Keratinocyte (primary cell): ENCODE results near the gene ASTN2. TPM values are rescaled to one million over a fixed set of nuclear protein-coding genes. Genes with fewer than 3 reads are reported as not detected.

Source experiments
- DNase-seq: peaks from one replicate; pipeline ENCODE4 v3.0.0-alpha.2; 2011; ENCODE audit warnings: low read depth, missing footprints, low spot score
- FAIRE-seq: peaks from 2 replicates; lab custom pipeline; 2011; peaks lifted over from hg19 to GRCh38; lab: Jason Lieb, UNC
- H2AFZ ChIP-seq: 2 replicates; pipeline ENCODE4 v1.6.0; 2012; ENCODE audit warnings: low read length, control low read depth, inconsistent platforms; ENCODE audit not compliant: control insufficient read depth
- H3K27ac ChIP-seq: 2 replicates; pipeline ENCODE4 v1.5.1; 2011; ENCODE audit warnings: low read length; ENCODE audit not compliant: control insufficient read depth, insufficient read depth
- H3K27me3 ChIP-seq: 3 replicates; pipeline ENCODE4 v1.6.0; 2011; ENCODE audit warnings: low read length; ENCODE audit not compliant: control insufficient read depth, insufficient read depth; ENCODE audit errors: extremely low read depth
- H3K36me3 ChIP-seq, 2 experiments: 2 replicates in 1 of 2; 3 replicates in 1 of 2; pipeline ENCODE4 v1.5.1; 2011; ENCODE audit warnings: low read length in 2 of 2, mild to moderate bottlenecking in 1 of 2; ENCODE audit not compliant: control insufficient read depth in 2 of 2, insufficient read depth in 2 of 2; ENCODE audit errors: extremely low read depth in 1 of 2
- H3K4me1 ChIP-seq: 3 replicates; pipeline ENCODE4 v1.5.1; 2011; ENCODE audit warnings: low read length; ENCODE audit not compliant: control insufficient read depth, insufficient read depth; ENCODE audit errors: extremely low read depth
- H3K4me2 ChIP-seq: 3 replicates; pipeline ENCODE4 v1.6.0; 2011; ENCODE audit warnings: low read depth, low read length; ENCODE audit not compliant: control insufficient read depth, insufficient read depth; ENCODE audit errors: extremely low read depth
- H3K4me3 ChIP-seq, 3 experiments: fragments of 200-600 bp in 1 of 3; sonication (generic) in 1 of 3; 2 replicates in 2 of 3; 3 replicates in 1 of 3; pipeline ENCODE4 v1.5.1; 2011 to 2016; ENCODE audit warnings: low read length in 3 of 3, mild to moderate bottlenecking in 3 of 3, control low read depth in 2 of 3, inconsistent platforms in 1 of 3, low read depth in 1 of 3, mixed read lengths in 1 of 3, mixed run types in 1 of 3, moderate library complexity in 1 of 3; ENCODE audit not compliant: control insufficient read depth in 2 of 3, insufficient read depth in 2 of 3; ENCODE audit errors: extremely low read depth in 1 of 3
- H3K79me2 ChIP-seq: 2 replicates; pipeline ENCODE4 v1.6.0; 2012; ENCODE audit warnings: low read length; ENCODE audit not compliant: control insufficient read depth, insufficient read depth
- H3K9ac ChIP-seq: 3 replicates; pipeline ENCODE4 v1.6.0; 2011; ENCODE audit warnings: low read length; ENCODE audit not compliant: control insufficient read depth, insufficient read depth; ENCODE audit errors: extremely low read depth
- H3K9me1 ChIP-seq: 3 replicates; pipeline ENCODE4 v1.6.0; 2011; ENCODE audit warnings: low read length; ENCODE audit not compliant: control insufficient read depth, insufficient read depth; ENCODE audit errors: extremely low read depth
- H3K9me3 ChIP-seq: 2 replicates; pipeline ENCODE4 v1.5.1; 2012; ENCODE audit warnings: low read depth, low read length; ENCODE audit not compliant: control insufficient read depth
- H4K20me1 ChIP-seq: 3 replicates; pipeline ENCODE4 v1.6.0; 2011; ENCODE audit warnings: low read length; ENCODE audit not compliant: control insufficient read depth, insufficient read depth; ENCODE audit errors: extremely low read depth
- CTCF ChIP-seq, 3 experiments: IDR thresholded peaks in 1 of 3; conservative IDR thresholded peaks in 1 of 3; optimal IDR thresholded peaks in 1 of 3; 2 replicates in 2 of 3; 3 replicates in 1 of 3; pipeline versions ENCODE3 to v1.5.1; 2011; ENCODE audit warnings: low read length in 3 of 3, mild to moderate bottlenecking in 3 of 3, moderate library complexity in 2 of 3, control low read depth in 1 of 3, inconsistent platforms in 1 of 3; ENCODE audit not compliant: insufficient read depth in 2 of 3; ENCODE audit errors: extremely low read depth in 1 of 3
- EZH2 ChIP-seq: IDR thresholded peaks from one replicate; pipeline ENCODE4 v1.6.1; 2012; ENCODE audit warnings: inconsistent platforms, mild to moderate bottlenecking, low read length, moderate library complexity
- dilution Hi-C: fragments of 300-500 bp; cut with MboI; formaldehyde crosslinking; loops from one replicate; pipeline ENCODE4 v1.7.0; 2020; ENCODE audit warnings: low sequenced_read_pairs; ENCODE audit not compliant: extremely low pct_ligation_motif_present
- polyA plus RNA-seq, 5 experiments: library from polyadenylated mRNA; depleted of rRNA in 3 of 5; stranded (reverse) in 3 of 5; stranded (forward) in 1 of 5; unstranded in 1 of 5; fragments of >200 nt; gene quantifications; 1 replicate in 1 of 5; 2 replicates in 3 of 5; 3 replicates in 1 of 5; pipeline versions ENCODE4 v1.2.1 to v1.2.3, GENCODE V29; 2011 to 2012; ENCODE audit warnings: missing spikeins in 2 of 5, low read depth in 1 of 5, low replicate concordance in 1 of 5

The ASTN2 gene
- polyA plus RNA-seq, 1 donor (not counting 4 experiments of a cell fraction or from before 2014, with no cell fraction given) = 0.31 TPM

- H3K27me3 ChIP-seq = no peaks in the 10 kb centered on the region
- dilution Hi-C loops = no loop called here
- no peaks in the 10 kb centered on the region for H3K4me1 ChIP-seq
- no peaks in the 10 kb centered on the region for H3K36me3 ChIP-seq
- TF ChIP-seq CTCF (optimal IDR thresholded peaks at IDR 0.05 in 1 of 3, IDR thresholded peaks at IDR 0.05 in 1 of 3, conservative IDR thresholded peaks at IDR 0.05 in 1 of 3; ENCODE audit: extremely low read depth in 1 of 3, insufficient read depth in 2 of 3, low read length in 3 of 3) (no peak), EZH2 (no peak)
- no peaks in the 10 kb centered on the region for H3K79me2 ChIP-seq
- no peak overlapping the region for H3K27ac ChIP-seq
- H3K9me3 ChIP-seq = no peaks in the 10 kb centered on the region
- DNase-seq = no peak
- H3K4me2 ChIP-seq = no peak overlapping the region
- no peak overlapping the region for H3K9ac ChIP-seq
- H4K20me1 ChIP-seq = no peaks in the 10 kb centered on the region
- no peaks in the 10 kb centered on the region for H3K9me1 ChIP-seq
- H3K4me3 ChIP-seq = no peak overlapping the region
- no peak overlapping the region for H2AFZ ChIP-seq
- FAIRE-seq = no peak
These were observed 593.1 kb downstream of the ASTN2 start for GRCh38 chr9:116821633-116822229.

- H3K4me2 ChIP-seq = no peak overlapping the region
- no peaks in the 10 kb centered on the region for H3K9me3 ChIP-seq
- H3K27ac ChIP-seq = no peak overlapping the region
- H3K4me1 ChIP-seq = no peaks in the 10 kb centered on the region
- H3K36me3 ChIP-seq = no peaks in the 10 kb centered on the region
- H3K79me2 ChIP-seq = no peaks in the 10 kb centered on the region
- H2AFZ ChIP-seq = no peak overlapping the region
- H3K4me3 ChIP-seq = no peak overlapping the region
- no peaks in the 10 kb centered on the region for H4K20me1 ChIP-seq
- no peaks in the 10 kb centered on the region for H3K9me1 ChIP-seq
- H3K9ac ChIP-seq = no peak overlapping the region
- TF ChIP-seq CTCF (optimal IDR thresholded peaks at IDR 0.05 in 1 of 3, IDR thresholded peaks at IDR 0.05 in 1 of 3, conservative IDR thresholded peaks at IDR 0.05 in 1 of 3; ENCODE audit: extremely low read depth in 1 of 3, insufficient read depth in 2 of 3, low read length in 3 of 3) (no peak), EZH2 (no peak)
- no peaks in the 10 kb centered on the region for H3K27me3 ChIP-seq
- FAIRE-seq (no peak), DNase-seq (no peak)
- dilution Hi-C loops = no loop called here
These were observed 595.7 kb downstream of the ASTN2 start for GRCh38 chr9:116819116-116819515.
